Naive thymus-derived CD4-positive, alpha-beta T cell (primary cell): Measurements from ENCODE around the gene TM2D3. TPM values are rescaled to one million over a fixed set of nuclear protein-coding genes. Genes with fewer than 3 reads are reported as not detected.

ENCODE experiments used
- ATAC-seq: fragments of 150-1000 bp; cut with Tn5 transposase; 2 replicates; pipeline ENCODE4 v1.10.0; 2021; ENCODE audit warnings: mild to moderate bottlenecking, moderate library complexity
- CTCF ChIA-PET: fragments of 350-600 bp; sonication (Branson Sonifier 250); formaldehyde crosslinking; loops from one replicate; lab custom pipeline; 2021; ENCODE audit warnings: antibody characterized with exemption; lab: Charles Lee
- POLR2A ChIA-PET: fragments of 350-600 bp; sonication (Branson Sonifier 250); formaldehyde crosslinking; loops from one replicate; lab custom pipeline; 2021; ENCODE audit warnings: antibody characterized with exemption, inconsistent platforms; lab: Charles Lee
- DNase-seq, 9 donors: peaks; one replicate each; pipeline versions ENCODE4 v3.0.0 to v3.0.0-alpha.2; 2020 to 2022; ENCODE audit warnings: mixed read lengths in 1 of 9
- H3K27ac ChIP-seq: one replicate; pipeline ENCODE4 v1.7.0; 2013; ENCODE audit warnings: mild to moderate bottlenecking, low read depth, low read length, moderate library complexity
- H3K27me3 ChIP-seq, 2 donors: one replicate each; pipeline ENCODE4 v1.7.0; 2013; ENCODE audit warnings: low read length in 2 of 2, mild to moderate bottlenecking in 2 of 2, moderate library complexity in 2 of 2; ENCODE audit not compliant: control insufficient read depth in 2 of 2, insufficient read depth in 2 of 2
- H3K36me3 ChIP-seq, 3 experiments: 1 replicate in 2 of 3; 2 replicates in 1 of 3; pipeline ENCODE4 v1.7.0; 2013; ENCODE audit warnings: low read length in 3 of 3, mild to moderate bottlenecking in 3 of 3, moderate library complexity in 1 of 3; ENCODE audit not compliant: insufficient read depth in 3 of 3, control insufficient read depth in 2 of 3
- H3K4me1 ChIP-seq, 2 donors: one replicate each; pipeline ENCODE4 v1.7.0; 2013; ENCODE audit warnings: low read length in 2 of 2, mild to moderate bottlenecking in 2 of 2, moderate library complexity in 1 of 2; ENCODE audit not compliant: control insufficient read depth in 2 of 2, insufficient read depth in 2 of 2
- H3K4me3 ChIP-seq: 2 replicates; pipeline ENCODE4 v1.7.0; 2013; ENCODE audit warnings: mild to moderate bottlenecking, low read length
- H3K9me3 ChIP-seq, 3 experiments: 1 replicate in 2 of 3; 2 replicates in 1 of 3; pipeline ENCODE4 v1.7.0; 2013; ENCODE audit warnings: low read length in 3 of 3; ENCODE audit not compliant: control insufficient read depth in 2 of 3
- H3K27ac Mint-ChIP-seq, 9 donors: one replicate each; pipeline ENCODE4 v1.8.0; 2020 to 2022; ENCODE audit warnings: mixed read lengths in 9 of 9, mild to moderate bottlenecking in 8 of 9, moderate library complexity in 5 of 9, inconsistent platforms in 2 of 9
- H3K27me3 Mint-ChIP-seq, 5 donors: one replicate each; pipeline ENCODE4 v1.8.0; 2021 to 2022; ENCODE audit warnings: mixed read lengths in 5 of 5, mild to moderate bottlenecking in 1 of 5
- H3K36me3 Mint-ChIP-seq, 5 donors: one replicate each; pipeline ENCODE4 v1.8.0; 2020 to 2022; ENCODE audit warnings: mixed read lengths in 5 of 5, mild to moderate bottlenecking in 3 of 5, inconsistent platforms in 1 of 5
- H3K4me1 Mint-ChIP-seq, 7 donors: one replicate each; pipeline ENCODE4 v1.8.0; 2020 to 2022; ENCODE audit warnings: mixed read lengths in 7 of 7, mild to moderate bottlenecking in 3 of 7, inconsistent platforms in 1 of 7
- H3K4me3 Mint-ChIP-seq, 10 donors: one replicate each; pipeline ENCODE4 v1.8.0; 2020 to 2022; ENCODE audit warnings: mild to moderate bottlenecking in 10 of 10, mixed read lengths in 10 of 10, moderate library complexity in 6 of 10, inconsistent platforms in 2 of 10
- H3K9me3 Mint-ChIP-seq, 11 donors: one replicate each; pipeline ENCODE4 v1.8.0; 2020 to 2022; ENCODE audit warnings: mixed read lengths in 11 of 11, mild to moderate bottlenecking in 4 of 11, inconsistent platforms in 1 of 11, moderate library complexity in 1 of 11
- intact Hi-C, 2 donors: fragments of 100-400 bp; cut with micrococcal nuclease; formaldehyde crosslinking; loops; one replicate each; pipeline ENCODE4 v1.15.1; 2023
- polyA plus RNA-seq, 2 donors: library from polyadenylated mRNA; unstranded; fragments of 300-500 nt; fragmentation: Illumina TruSeq; gene quantifications; one replicate each; pipeline ENCODE4 v1.2.3, GENCODE V29; 2021
- total RNA-seq, 6 experiments: library from RNA in 5 of 6; stranded (reverse) in 5 of 6; gene quantifications; 1 replicate in 5 of 6; 2 replicates in 1 of 6; pipeline ENCODE4 v1.2.3 and lab custom pipeline; 2021 to 2026

The TM2D3 gene
- total and polyA plus RNA-seq, 7 experiments from 2014 or later, result 42.8 to 105 (median 81.9) TPM

GRCh38 chr15:101597360-101597928 is 54.7 kb downstream of the TM2D3 start:
- Mint-ChIP-seq H3K36me3 (peaks cover 0 to 23% (median 0%) of the 10 kb centered on the region in 5 donors), H3K27me3 (peaks cover 35 to 78% (median 75%) of the 10 kb centered on the region in 5 donors), H3K27ac (no peak overlapping the region), H3K4me3 (no peak overlapping the region), H3K4me1 (peaks cover 0 to 4% (median 0%) of the 10 kb centered on the region in 7 donors), H3K9me3 (peaks cover 3 to 56% (median 30%) of the 10 kb centered on the region in 11 donors)
- Histone ChIP-seq H3K4me3 (no peak overlapping the region), H3K27me3 (peaks cover 0 to 3% of the 10 kb centered on the region in 2 donors), H3K27ac (no peak overlapping the region), H3K9me3 (peaks cover 0 to 10% (median 0%) of the 10 kb centered on the region in 3 experiments), H3K4me1 (no peaks in the 10 kb centered on the region), H3K36me3 (no peaks in the 10 kb centered on the region)
- no peak for DNase-seq
- intact Hi-C loops, result no loop called here
- no peak for ATAC-seq
- ChIA-PET POLR2A (no interaction called here), CTCF (no interaction called here)

GRCh38 chr15:101596633-101597032 is 55.5 kb downstream of the TM2D3 start:
- Histone ChIP-seq H3K9me3 (peaks cover 0 to 10% (median 0%) of the 10 kb centered on the region in 3 experiments), H3K27me3 (peaks cover 0 to 3% of the 10 kb centered on the region in 2 donors), H3K4me3 (no peak overlapping the region), H3K27ac (no peak overlapping the region), H3K36me3 (no peaks in the 10 kb centered on the region), H3K4me1 (no peaks in the 10 kb centered on the region)
- intact Hi-C loops, result no loop called here
- Mint-ChIP-seq H3K27me3 (peaks cover 39 to 83% (median 74%) of the 10 kb centered on the region in 5 donors), H3K27ac (no peak overlapping the region), H3K4me3 (no peak overlapping the region), H3K36me3 (peaks cover 0 to 23% (median 0%) of the 10 kb centered on the region in 5 donors), H3K9me3 (peaks cover 3 to 56% (median 30%) of the 10 kb centered on the region in 11 donors), H3K4me1 (peaks cover 0 to 4% (median 0%) of the 10 kb centered on the region in 7 donors)
- CTCF ChIA-PET, result no interaction called here
- POLR2A ChIA-PET, result no interaction called here
- DNase-seq (no peak), ATAC-seq (no peak)

Other genes with a start within 250 kb of the TM2D3 start
- gene PCSK6, start 162.7 kb downstream of the TM2D3 start, total RNA-seq, result 1 to 10 TPM in 2 of 5 experiments, under 1 TPM in 2, not detected in 1; 0.54 to 3.0 (median 1.3) TPM
- gene PCSK6, start 162.7 kb downstream of the TM2D3 start, polyA plus RNA-seq, result under 1 TPM; 0.12 to 0.39 TPM
- 10 to 100 TPM; 20.5 to 42.6 (median 23.6) TPM for gene TARS3, start 72.1 kb upstream of the TM2D3 start, total RNA-seq
- gene TARS3, start 72.1 kb upstream of the TM2D3 start, polyA plus RNA-seq, result 10 to 100 TPM; 10.2 to 17.0 TPM
- gene OR4F6, start 151.1 kb upstream of the TM2D3 start, total RNA-seq, result not detected
- not detected for gene OR4F6, start 151.1 kb upstream of the TM2D3 start, polyA plus RNA-seq
- gene OR4F15, start 159.8 kb upstream of the TM2D3 start, total RNA-seq, result under 1 TPM in 1 of 5 experiments, not detected in 4; 0.16 TPM
- gene OR4F15, start 159.8 kb upstream of the TM2D3 start, polyA plus RNA-seq, result not detected